Hematopoietic multipotent progenitor cell (in vitro differentiated cells): ENCODE measurements around the gene DOC2A. TPM values are rescaled to one million over a fixed set of nuclear protein-coding genes. Genes with fewer than 3 reads are reported as not detected.

Source experiments
- DNase-seq, 3 donors: peaks; one replicate each; pipeline ENCODE4 v3.0.0-alpha.2; 2011 to 2015; ENCODE audit warnings: low read depth in 2 of 3, low spot score in 2 of 3
- total RNA-seq: library from RNA; depleted of rRNA; stranded (reverse); fragments of >200 nt; gene quantifications from one replicate; pipeline ENCODE4 v1.2.3, GENCODE V29; 2012

Gene DOC2A
- total RNA-seq, 1 donor: 1.1 TPM

- peak in 2 of 3 donors; percentile 53 to 66 for DNase-seq
These were observed 5.3 kb downstream of the DOC2A start for GRCh38 chr16:30005341-30006094.

GRCh38 chr16:30004811-30005242, 6.0 kb downstream of the DOC2A start:
- peak in 2 of 3 donors; percentile 23 to 47 for DNase-seq

- DNase-seq: no peak
These were observed 6.4 kb downstream of the DOC2A start for GRCh38 chr16:30004424-30004776.

GRCh38 chr16:30003670-30004423, 7.0 kb downstream of the DOC2A start:
- DNase-seq: no peak

GRCh38 chr16:30002614-30003346, 8.0 kb downstream of the DOC2A start:
- no peak for DNase-seq

- DNase-seq: no peak
These were observed 9.8 kb downstream of the DOC2A start for GRCh38 chr16:30000735-30001631.

GRCh38 chr16:29999605-30000004, 11.2 kb downstream of the DOC2A start:
- DNase-seq: no peak

GRCh38 chr16:29996766-29997250, 14.0 kb downstream of the DOC2A start:
- DNase-seq: no peak

- peak; percentile 82 to 97 (median 95) for DNase-seq
These were observed 14.7 kb downstream of the DOC2A start, which contains the start of gene INO80E for GRCh38 chr16:29995911-29996765. Gene INO80E, plus strand, starts transcription at chr16:29996241. Its CDS starts 70 bp downstream, at chr16:29996311.

- peak; percentile 76 to 88 (median 79) for DNase-seq
These were observed 15.4 kb downstream of the DOC2A start, which contains the start of gene HIRIP3 for GRCh38 chr16:29995324-29995910. Gene HIRIP3, minus strand, starts transcription at chr16:29995617. Its CDS starts 12 bp downstream, at chr16:29995605.

- DNase-seq: no peak
These were observed 16.1 kb downstream of the DOC2A start for GRCh38 chr16:29994600-29995323.

GRCh38 chr16:29993903-29994599, 16.8 kb downstream of the DOC2A start:
- no peak for DNase-seq

- DNase-seq: no peak
These were observed 17.5 kb downstream of the DOC2A start for GRCh38 chr16:29993191-29993902.

- no peak for DNase-seq
These were observed 18.4 kb downstream of the DOC2A start for GRCh38 chr16:29992344-29992967.

- no peak for DNase-seq
These were observed 19.3 kb downstream of the DOC2A start for GRCh38 chr16:29991571-29991904.

- no peak for DNase-seq
These were observed 19.8 kb downstream of the DOC2A start for GRCh38 chr16:29990883-29991570.
